ENCODE data around the gene SPINK1. TPM values are rescaled to one million over a fixed set of nuclear protein-coding genes. Genes with fewer than 3 reads are reported as not detected.
A peak's percentile ranks its signal among the peaks of the same experiment; 100 is the strongest.
"Not testable (repeated sequence)": the region's sequence is repeated elsewhere in the genome, so short reads cannot be mapped to it uniquely, and the experiment has no call there.

Gene SPINK1
- total and polyA plus RNA-seq, 2 experiments from 2014 or later: 0.82 TPM; not detected in 1

- H3K27me3 Mint-ChIP-seq (ENCODE audit: insufficient read depth, low read depth, poor library complexity): peaks cover 43% of the 10 kb centered on the region
- ATAC-seq; H2AFZ ChIP-seq; H3F3A ChIP-seq (replicated peaks; ENCODE audit: low read depth); H3K9me3 Mint-ChIP-seq; DNase-seq (ENCODE audit: low spot score); H3K36me3 ChIP-seq (ENCODE audit: insufficient read depth); H3K9me2 ChIP-seq (ENCODE audit: insufficient read depth); H4K20me1 ChIP-seq (replicated peaks; ENCODE audit: insufficient read depth); H3K27me3 ChIP-seq (ENCODE audit: insufficient read depth): not testable (repeated sequence)
- Histone ChIP-seq H3K4me2 (peak overlapping the region; percentile 85), H3K79me2 (replicated peaks; ENCODE audit: insufficient read depth) (peaks cover 61% of the 10 kb centered on the region), H3K4me1 (ENCODE audit: insufficient read depth) (peaks cover 37% of the 10 kb centered on the region), H3K4me3 (peak overlapping the region; percentile 91), H3K27ac (ENCODE audit: low read depth) (peak overlapping the region; percentile 100)
- H3K4me3 Mint-ChIP-seq: peak overlapping the region; percentile 86
- peaks cover 86% of the 10 kb centered on the region for H3K4me1 Mint-ChIP-seq
- H3K36me3 Mint-ChIP-seq (ENCODE audit: low read depth): peaks cover 60% of the 10 kb centered on the region
- H3K27ac Mint-ChIP-seq: peak overlapping the region; percentile 98
- peak; percentile 51; the same call in 1 of the 2 replicates for TF ChIP-seq POLR2AphosphoS5 (IDR thresholded peaks at IDR 0.05; ENCODE audit: low read depth)
Measured at GRCh38 chr5:147872744-147873435, 41.4 kb upstream of the SPINK1 start.

GRCh38 chr5:147871980-147872549 is 40.6 kb upstream of the SPINK1 start:
- not testable (repeated sequence) for H3K36me3 ChIP-seq (ENCODE audit: insufficient read depth); H3K9me2 ChIP-seq (ENCODE audit: insufficient read depth); H3K9me3 Mint-ChIP-seq; H4K20me1 ChIP-seq (replicated peaks; ENCODE audit: insufficient read depth); DNase-seq (ENCODE audit: low spot score); H3K27me3 ChIP-seq (ENCODE audit: insufficient read depth); H3F3A ChIP-seq (replicated peaks; ENCODE audit: low read depth); H2AFZ ChIP-seq; ATAC-seq
- peaks cover 28% of the 10 kb centered on the region for H3K4me1 ChIP-seq (ENCODE audit: insufficient read depth)
- peaks cover 43% of the 10 kb centered on the region for H3K27me3 Mint-ChIP-seq (ENCODE audit: insufficient read depth, low read depth, poor library complexity)
- H3K27ac Mint-ChIP-seq: peak overlapping the region; percentile 98
- H3K4me3 ChIP-seq: peak overlapping the region; percentile 91
- H3K36me3 Mint-ChIP-seq (ENCODE audit: low read depth): peaks cover 68% of the 10 kb centered on the region
- peaks cover 61% of the 10 kb centered on the region for H3K79me2 ChIP-seq (replicated peaks; ENCODE audit: insufficient read depth)
- H3K4me1 Mint-ChIP-seq: peaks cover 89% of the 10 kb centered on the region
- peak overlapping the region; percentile 86 for H3K4me3 Mint-ChIP-seq
- peak overlapping the region; percentile 100 for H3K27ac ChIP-seq (ENCODE audit: low read depth)
- H3K4me2 ChIP-seq: peak overlapping the region; percentile 85
- peak; percentile 27; the same call in 1 of the 2 replicates for TF ChIP-seq POLR2AphosphoS5 (IDR thresholded peaks at IDR 0.05; ENCODE audit: low read depth)

GRCh38 chr5:147869892-147870291 is 38.4 kb upstream of the SPINK1 start:
- H4K20me1 ChIP-seq (replicated peaks; ENCODE audit: insufficient read depth); H3F3A ChIP-seq (replicated peaks; ENCODE audit: low read depth); H3K9me3 Mint-ChIP-seq; ATAC-seq; H3K27me3 ChIP-seq (ENCODE audit: insufficient read depth); H2AFZ ChIP-seq; H3K9me2 ChIP-seq (ENCODE audit: insufficient read depth); DNase-seq (ENCODE audit: low spot score); H3K36me3 ChIP-seq (ENCODE audit: insufficient read depth): not testable (repeated sequence)
- peak overlapping the region; percentile 100 for H3K27ac ChIP-seq (ENCODE audit: low read depth)
- H3K79me2 ChIP-seq (replicated peaks; ENCODE audit: insufficient read depth): peaks cover 51% of the 10 kb centered on the region
- H3K4me2 ChIP-seq: peak overlapping the region; percentile 72
- peaks cover 85% of the 10 kb centered on the region for H3K36me3 Mint-ChIP-seq (ENCODE audit: low read depth)
- peaks cover 90% of the 10 kb centered on the region for H3K4me1 Mint-ChIP-seq
- peaks cover 47% of the 10 kb centered on the region for H3K27me3 Mint-ChIP-seq (ENCODE audit: insufficient read depth, low read depth, poor library complexity)
- peaks cover 11% of the 10 kb centered on the region for H3K4me1 ChIP-seq (ENCODE audit: insufficient read depth)
- H3K4me3 Mint-ChIP-seq: peak overlapping the region; percentile 86
- peak; percentile 33; the same call in 1 of the 2 replicates for TF ChIP-seq POLR2AphosphoS5 (IDR thresholded peaks at IDR 0.05; ENCODE audit: low read depth)
- TF ChIP-seq NANOG (IDR thresholded peaks at IDR 0.05; ENCODE audit: borderline replicate concordance): peak; percentile 61
- peak; percentile 14; the same call in 1 of the 2 replicates for TF ChIP-seq CREB1 (CRISPR knock-in tag; IDR thresholded peaks at IDR 0.05; ENCODE audit: low read depth)
- H3K27ac Mint-ChIP-seq: peak overlapping the region; percentile 98
- peak overlapping the region; percentile 91 for H3K4me3 ChIP-seq

Data from GM23338 (cell line).